Measurements from ENCODE around the gene TCF7L2.
"Not testable (repeated sequence)": the region's sequence is repeated elsewhere in the genome, so short reads cannot be mapped to it uniquely, and the experiment has no call there.

The TCF7L2 gene

GRCh38 chr10:113047963-113048781 is 98.1 kb downstream of the TCF7L2 start:
- no peak for DNase-seq

GRCh38 chr10:113049881-113050280 is 99.8 kb downstream of the TCF7L2 start:
- DNase-seq = no peak

GRCh38 chr10:113052076-113052830 is 102.2 kb downstream of the TCF7L2 start:
- no peak for DNase-seq

- DNase-seq = no peak
Observed at GRCh38 chr10:113053091-113053490, 103.0 kb downstream of the TCF7L2 start.

- DNase-seq = no peak
Observed at GRCh38 chr10:113053881-113054280, 103.8 kb downstream of the TCF7L2 start.

- no peak for DNase-seq
Observed at GRCh38 chr10:113055458-113055857, 105.4 kb downstream of the TCF7L2 start.

- DNase-seq = no peak
Observed at GRCh38 chr10:113056030-113056429, 106.0 kb downstream of the TCF7L2 start.

GRCh38 chr10:113056441-113057021 is 106.5 kb downstream of the TCF7L2 start:
- DNase-seq = no peak

GRCh38 chr10:113057948-113058522 is 108.0 kb downstream of the TCF7L2 start:
- no peak for DNase-seq

- DNase-seq = no peak
Observed at GRCh38 chr10:113058523-113059370, 108.7 kb downstream of the TCF7L2 start.

- DNase-seq = no peak
Observed at GRCh38 chr10:113059371-113059780, 109.3 kb downstream of the TCF7L2 start.

GRCh38 chr10:113060201-113061053 is 110.4 kb downstream of the TCF7L2 start:
- no peak for DNase-seq

- no peak for DNase-seq
Observed at GRCh38 chr10:113061054-113061430, 111.0 kb downstream of the TCF7L2 start.

GRCh38 chr10:113061557-113061956 is 111.5 kb downstream of the TCF7L2 start:
- no peak for DNase-seq

GRCh38 chr10:113063043-113063967 is 113.3 kb downstream of the TCF7L2 start:
- DNase-seq = no peak

- DNase-seq = no peak
Observed at GRCh38 chr10:113064039-113064438, 114.0 kb downstream of the TCF7L2 start.

GRCh38 chr10:113066120-113066519 is 116.1 kb downstream of the TCF7L2 start:
- not testable (repeated sequence) for DNase-seq

- DNase-seq = no peak
Observed at GRCh38 chr10:113066561-113067312, 116.7 kb downstream of the TCF7L2 start.

- no peak for DNase-seq
Observed at GRCh38 chr10:113067501-113067900, 117.5 kb downstream of the TCF7L2 start.
